ENCODE data around the gene CNKSR2. TPM values are rescaled to one million over a fixed set of nuclear protein-coding genes. Genes with fewer than 3 reads are reported as not detected.

CNKSR2 gene
- total and polyA plus RNA-seq, 2 of the 13 experiments (the other 11 are each of a cell fraction or from before 2014, with no cell fraction given), result not detected

- H3K27ac ChIP-seq (ENCODE audit: extremely low read length, insufficient read depth, low read length), result no peak overlapping the region
- DNase-seq (ENCODE audit: low spot score) (no peak), ATAC-seq (no peak), FAIRE-seq (no peak)
- CTCF ChIA-PET (ENCODE audit: low intra/inter-chr PET ratio, low total read pairs), result no interaction called here
- in situ Hi-C loops (cut with HindIII; ENCODE audit: extremely low pct_ligation_motif_present, low pct_unique_long_range_greater_than_20kb), result no loop called here
- intact Hi-C loops (cut with micrococcal nuclease; ENCODE audit: unreplicated experiment), result no loop called here
- no peak overlapping the region for H3K4me3 ChIP-seq (replicated peaks in 1 of 3; ENCODE audit: insufficient read depth in 1 of 3, low read depth in 2 of 3, low read length in 3 of 3)
- no peak overlapping the region for H2AFZ ChIP-seq (ENCODE audit: low read length)
- WGBS (ENCODE audit: low lambda C conversion rate), result 0% methylated on average over 2 of the region's 4 CpGs
- H3K4me2 ChIP-seq (ENCODE audit: low read depth, low read length), result no peak overlapping the region
- H3K9ac ChIP-seq (ENCODE audit: insufficient read depth, low read depth, low read length), result no peak overlapping the region
- H3K4me1 ChIP-seq (ENCODE audit: insufficient read depth, low read length), result no peaks in the 10 kb centered on the region
- POLR2A ChIA-PET, result no interaction called here
- H3K79me2 ChIP-seq (ENCODE audit: insufficient read depth, low read length), result no peaks in the 10 kb centered on the region
- H3K9me3 ChIP-seq (ENCODE audit: low read length), result no peaks in the 10 kb centered on the region
- BruUV-seq (replicated peaks), result no TSS peak
- no peaks in the 10 kb centered on the region for H4K20me1 ChIP-seq (ENCODE audit: insufficient read depth, low read length)
- H3K36me3 ChIP-seq (replicated peaks in 1 of 2; ENCODE audit: control insufficient read depth in 1 of 2, insufficient read depth in 2 of 2, low read length in 2 of 2), result no peaks in the 10 kb centered on the region
- no peaks in the 10 kb centered on the region for H3K27me3 ChIP-seq (ENCODE audit: control insufficient read depth in 1 of 2, insufficient read depth in 2 of 2, low read length in 2 of 2)
- TF ChIP-seq ZNF781 (CRISPR knock-in tag; IDR thresholded peaks at IDR 0.05; ENCODE audit: borderline replicate concordance, not compliant biosample characterization) (no peak), SAFB2 (CRISPR knock-in tag; IDR thresholded peaks at IDR 0.05; ENCODE audit: borderline replicate concordance, low read depth) (no peak), HOXA7 (CRISPR knock-in tag; IDR thresholded peaks at IDR 0.05) (no peak), RAD51 (IDR thresholded peaks at IDR 0.05; ENCODE audit: borderline replicate concordance) (no peak), ZNF761 (CRISPR knock-in tag; conservative IDR thresholded peaks at IDR 0.05) (no peak), ZSCAN21 (CRISPR knock-in tag; IDR thresholded peaks at IDR 0.05; ENCODE audit: borderline replicate concordance) (no peak), ZBTB39 (CRISPR knock-in tag; IDR thresholded peaks at IDR 0.05) (no peak)
Observed at GRCh38 chrX:21674430-21675186, 300.4 kb downstream of the CNKSR2 start.

Measured in HepG2 (cell line).